ENCODE data around the gene SLC12A4.
A peak's percentile ranks its signal among the peaks of the same experiment; 100 is the strongest.

Gene SLC12A4

GRCh38 chr16:67969254-67970039 lies 1.0 kb upstream of the SLC12A4 start:
- Histone ChIP-seq H3K4me1 (ENCODE audit: control insufficient read depth, insufficient read depth, low read length) (peaks cover 35% of the 10 kb centered on the region), H3K4me3 (ENCODE audit: low read length in 2 of 2) (peak overlapping the region; percentile 94 to 96), H3K27me3 (ENCODE audit: control insufficient read depth in 1 of 2, insufficient read depth in 2 of 2, low read length in 2 of 2) (no peaks in the 10 kb centered on the region), H3K27ac (ENCODE audit: low read length) (peak overlapping the region; percentile 89), H3K9me3 (ENCODE audit: control insufficient read depth in 2 of 2, low read length in 2 of 2) (no peaks in the 10 kb centered on the region), H3K9ac (ENCODE audit: low read length in 2 of 2) (peak overlapping the region; percentile 90 to 95), H3K36me3 (ENCODE audit: control insufficient read depth in 2 of 2, insufficient read depth in 2 of 2, low read length in 2 of 2) (peaks cover 0 to under 1% of the 10 kb centered on the region in 2 donors)

GRCh38 chr16:67967958-67968399 lies 458 bp downstream of the SLC12A4 start:
- Histone ChIP-seq H3K27me3 (ENCODE audit: control insufficient read depth in 1 of 2, insufficient read depth in 2 of 2, low read length in 2 of 2) (no peaks in the 10 kb centered on the region), H3K36me3 (ENCODE audit: control insufficient read depth in 2 of 2, insufficient read depth in 2 of 2, low read length in 2 of 2) (peaks cover 0 to 5% of the 10 kb centered on the region in 2 donors), H3K9ac (ENCODE audit: low read length in 2 of 2) (peak overlapping the region; percentile 95), H3K4me3 (ENCODE audit: low read length in 2 of 2) (peak overlapping the region; percentile 96 to 97), H3K27ac (ENCODE audit: low read length) (peak overlapping the region; percentile 89), H3K4me1 (ENCODE audit: control insufficient read depth, insufficient read depth, low read length) (peaks cover 50% of the 10 kb centered on the region), H3K9me3 (ENCODE audit: control insufficient read depth in 2 of 2, low read length in 2 of 2) (no peaks in the 10 kb centered on the region)

GRCh38 chr16:67967183-67967957 lies 1.1 kb downstream of the SLC12A4 start:
- H3K27ac ChIP-seq (ENCODE audit: low read length), result peak overlapping the region; percentile 89
- H3K4me1 ChIP-seq (ENCODE audit: control insufficient read depth, insufficient read depth, low read length), result peaks cover 51% of the 10 kb centered on the region
- peak overlapping the region; percentile 95 for H3K9ac ChIP-seq (ENCODE audit: low read length in 2 of 2)
- no peaks in the 10 kb centered on the region for H3K9me3 ChIP-seq (ENCODE audit: control insufficient read depth in 2 of 2, low read length in 2 of 2)
- H3K4me3 ChIP-seq (ENCODE audit: low read length in 2 of 2), result peak overlapping the region; percentile 96 to 97
- H3K27me3 ChIP-seq (ENCODE audit: control insufficient read depth in 1 of 2, insufficient read depth in 2 of 2, low read length in 2 of 2), result no peaks in the 10 kb centered on the region
- peaks cover 5 to 10% of the 10 kb centered on the region in 2 donors for H3K36me3 ChIP-seq (ENCODE audit: control insufficient read depth in 2 of 2, insufficient read depth in 2 of 2, low read length in 2 of 2)

- Histone ChIP-seq H3K9me3 (ENCODE audit: control insufficient read depth in 2 of 2, low read length in 2 of 2) (no peaks in the 10 kb centered on the region), H3K9ac (ENCODE audit: low read length in 2 of 2) (peak overlapping the region; percentile 95), H3K4me1 (ENCODE audit: control insufficient read depth, insufficient read depth, low read length) (peaks cover 58% of the 10 kb centered on the region), H3K4me3 (ENCODE audit: low read length in 2 of 2) (peak overlapping the region; percentile 96 to 97), H3K36me3 (ENCODE audit: control insufficient read depth in 2 of 2, insufficient read depth in 2 of 2, low read length in 2 of 2) (peaks cover 12 to 16% of the 10 kb centered on the region in 2 donors), H3K27me3 (ENCODE audit: control insufficient read depth in 1 of 2, insufficient read depth in 2 of 2, low read length in 2 of 2) (no peaks in the 10 kb centered on the region), H3K27ac (ENCODE audit: low read length) (peak overlapping the region; percentile 89)
Measured at GRCh38 chr16:67966549-67967182, 1.8 kb downstream of the SLC12A4 start.

GRCh38 chr16:67965668-67966548 lies 2.5 kb downstream of the SLC12A4 start:
- Histone ChIP-seq H3K36me3 (ENCODE audit: control insufficient read depth in 2 of 2, insufficient read depth in 2 of 2, low read length in 2 of 2) (peaks cover 19 to 24% of the 10 kb centered on the region in 2 donors), H3K27me3 (ENCODE audit: control insufficient read depth in 1 of 2, insufficient read depth in 2 of 2, low read length in 2 of 2) (no peaks in the 10 kb centered on the region), H3K4me3 (ENCODE audit: low read length in 2 of 2) (peak overlapping the region; percentile 33 to 96), H3K9me3 (ENCODE audit: control insufficient read depth in 2 of 2, low read length in 2 of 2) (no peaks in the 10 kb centered on the region), H3K27ac (ENCODE audit: low read length) (peak overlapping the region; percentile 89), H3K9ac (ENCODE audit: low read length in 2 of 2) (peak overlapping the region; percentile 95), H3K4me1 (ENCODE audit: control insufficient read depth, insufficient read depth, low read length) (peaks cover 65% of the 10 kb centered on the region)

GRCh38 chr16:67964477-67965131 lies 3.8 kb downstream of the SLC12A4 start:
- Histone ChIP-seq H3K4me3 (ENCODE audit: low read length in 2 of 2) (peak overlapping the region in 1 of 2 donors; percentile 29), H3K36me3 (ENCODE audit: control insufficient read depth in 2 of 2, insufficient read depth in 2 of 2, low read length in 2 of 2) (peaks cover 28 to 35% of the 10 kb centered on the region in 2 donors), H3K27ac (ENCODE audit: low read length) (peak overlapping the region; percentile 89), H3K9ac (ENCODE audit: low read length in 2 of 2) (peak overlapping the region in 1 of 2 donors; percentile 14), H3K9me3 (ENCODE audit: control insufficient read depth in 2 of 2, low read length in 2 of 2) (no peaks in the 10 kb centered on the region), H3K27me3 (ENCODE audit: control insufficient read depth in 1 of 2, insufficient read depth in 2 of 2, low read length in 2 of 2) (no peaks in the 10 kb centered on the region), H3K4me1 (ENCODE audit: control insufficient read depth, insufficient read depth, low read length) (peaks cover 75% of the 10 kb centered on the region)

GRCh38 chr16:67963662-67964321 lies 4.6 kb downstream of the SLC12A4 start:
- peaks cover 36 to 43% of the 10 kb centered on the region in 2 donors for H3K36me3 ChIP-seq (ENCODE audit: control insufficient read depth in 2 of 2, insufficient read depth in 2 of 2, low read length in 2 of 2)
- peak overlapping the region; percentile 31 for H3K27ac ChIP-seq (ENCODE audit: low read length)
- H3K4me1 ChIP-seq (ENCODE audit: control insufficient read depth, insufficient read depth, low read length), result peaks cover 78% of the 10 kb centered on the region
- no peaks in the 10 kb centered on the region for H3K9me3 ChIP-seq (ENCODE audit: control insufficient read depth in 2 of 2, low read length in 2 of 2)
- H3K9ac ChIP-seq (ENCODE audit: low read length in 2 of 2), result no peak overlapping the region
- H3K27me3 ChIP-seq (ENCODE audit: control insufficient read depth in 1 of 2, insufficient read depth in 2 of 2, low read length in 2 of 2), result no peaks in the 10 kb centered on the region
- no peak overlapping the region for H3K4me3 ChIP-seq (ENCODE audit: low read length in 2 of 2)

- no peaks in the 10 kb centered on the region for H3K9me3 ChIP-seq (ENCODE audit: control insufficient read depth in 2 of 2, low read length in 2 of 2)
- no peaks in the 10 kb centered on the region for H3K27me3 ChIP-seq (ENCODE audit: control insufficient read depth in 1 of 2, insufficient read depth in 2 of 2, low read length in 2 of 2)
- peaks cover 81% of the 10 kb centered on the region for H3K4me1 ChIP-seq (ENCODE audit: control insufficient read depth, insufficient read depth, low read length)
- H3K27ac ChIP-seq (ENCODE audit: low read length), result peak overlapping the region; percentile 31
- H3K9ac ChIP-seq (ENCODE audit: low read length in 2 of 2), result peak overlapping the region in 1 of 2 donors; percentile 4
- H3K4me3 ChIP-seq (ENCODE audit: low read length in 2 of 2), result peak overlapping the region in 1 of 2 donors; percentile 40
- peaks cover 40 to 48% of the 10 kb centered on the region in 2 donors for H3K36me3 ChIP-seq (ENCODE audit: control insufficient read depth in 2 of 2, insufficient read depth in 2 of 2, low read length in 2 of 2)
Measured at GRCh38 chr16:67963292-67963661, 5.2 kb downstream of the SLC12A4 start.

- peaks cover 46 to 58% of the 10 kb centered on the region in 2 donors for H3K36me3 ChIP-seq (ENCODE audit: control insufficient read depth in 2 of 2, insufficient read depth in 2 of 2, low read length in 2 of 2)
- H3K9ac ChIP-seq (ENCODE audit: low read length in 2 of 2), result no peak overlapping the region
- peaks cover 77% of the 10 kb centered on the region for H3K4me1 ChIP-seq (ENCODE audit: control insufficient read depth, insufficient read depth, low read length)
- no peaks in the 10 kb centered on the region for H3K9me3 ChIP-seq (ENCODE audit: control insufficient read depth in 2 of 2, low read length in 2 of 2)
- H3K4me3 ChIP-seq (ENCODE audit: low read length in 2 of 2), result no peak overlapping the region
- peak overlapping the region; percentile 18 for H3K27ac ChIP-seq (ENCODE audit: low read length)
- H3K27me3 ChIP-seq (ENCODE audit: control insufficient read depth in 1 of 2, insufficient read depth in 2 of 2, low read length in 2 of 2), result no peaks in the 10 kb centered on the region
Measured at GRCh38 chr16:67962135-67962534, 6.3 kb downstream of the SLC12A4 start.
